Inferior parietal cortex (tissue), 1 donor: ENCODE data around the gene NEDD4.
"Not testable (repeated sequence)": the region's sequence is repeated elsewhere in the genome, so short reads cannot be mapped to it uniquely, and the experiment has no call there.

Experiments
- DNase-seq: peaks from one replicate; pipeline ENCODE4 v3.0.0-alpha.2; 2016; ENCODE audit errors: extremely low spot score

NEDD4 gene

GRCh38 chr15:55959744-55960447 lies 33.5 kb downstream of the NEDD4 start:
- no peak for DNase-seq

GRCh38 chr15:55958349-55958748 lies 35.1 kb downstream of the NEDD4 start:
- no peak for DNase-seq

DNA sequence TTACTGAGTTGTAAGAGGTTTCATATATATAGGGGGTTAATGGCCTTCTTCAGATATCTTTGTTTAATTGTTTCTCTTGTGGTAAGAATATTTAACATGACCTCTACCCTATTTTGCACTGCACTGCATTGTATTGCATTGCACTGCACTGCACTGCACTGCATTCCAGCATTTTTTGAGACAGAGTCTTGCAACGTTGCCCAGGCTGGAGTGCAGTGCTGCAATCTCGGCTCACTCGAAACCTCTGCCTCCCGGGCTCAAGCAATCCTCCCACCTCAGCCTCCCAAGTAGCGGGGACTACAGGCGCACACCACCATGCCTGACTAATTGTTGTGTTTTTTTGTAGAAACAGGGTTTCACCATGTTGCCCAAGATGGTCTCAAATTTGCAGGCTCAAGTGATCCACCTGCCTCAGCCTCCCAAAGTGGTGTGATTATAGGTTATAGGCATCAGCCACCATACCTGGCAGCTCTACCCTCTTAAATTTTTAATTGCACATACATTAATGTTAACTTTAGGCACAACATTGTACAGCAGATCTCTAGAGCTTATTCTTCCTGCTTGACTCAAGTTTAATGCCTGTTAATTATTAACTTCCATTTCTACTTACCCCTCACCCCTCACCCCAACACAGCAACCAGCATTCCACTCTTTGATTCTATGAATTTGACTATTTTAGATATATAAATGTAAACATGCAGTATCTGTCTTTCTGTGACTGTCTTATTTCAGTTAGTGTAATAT lies 38.4 kb downstream of the NEDD4 start:
- no peak for DNase-seq

GRCh38 chr15:55952501-55953274 lies 40.7 kb downstream of the NEDD4 start:
- not testable (repeated sequence) for DNase-seq

GRCh38 chr15:55944606-55945005 lies 48.8 kb downstream of the NEDD4 start:
- DNase-seq = not testable (repeated sequence)

DNA sequence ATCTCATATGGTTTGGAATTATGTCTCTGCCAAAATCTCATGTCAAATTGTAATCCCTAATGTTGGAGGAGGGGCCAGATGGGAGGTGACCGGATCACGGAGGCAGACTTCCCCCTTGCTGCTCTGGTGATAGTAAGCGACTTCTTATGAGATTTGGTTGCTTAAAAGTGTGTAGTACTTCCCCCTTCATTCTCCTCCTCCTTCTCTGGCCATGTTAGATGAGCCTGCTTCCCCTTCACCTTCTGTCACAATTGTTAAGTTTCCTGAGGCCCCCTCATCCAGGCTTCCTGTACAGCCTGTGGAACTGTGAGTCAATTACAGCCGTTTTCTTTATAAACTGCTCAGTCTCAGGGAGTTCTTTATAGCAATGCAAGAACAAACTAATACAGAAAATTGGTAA lies 51.1 kb downstream of the NEDD4 start:
- no peak for DNase-seq

GRCh38 chr15:55937040-55937439 lies 56.4 kb downstream of the NEDD4 start:
- no peak for DNase-seq

DNA sequence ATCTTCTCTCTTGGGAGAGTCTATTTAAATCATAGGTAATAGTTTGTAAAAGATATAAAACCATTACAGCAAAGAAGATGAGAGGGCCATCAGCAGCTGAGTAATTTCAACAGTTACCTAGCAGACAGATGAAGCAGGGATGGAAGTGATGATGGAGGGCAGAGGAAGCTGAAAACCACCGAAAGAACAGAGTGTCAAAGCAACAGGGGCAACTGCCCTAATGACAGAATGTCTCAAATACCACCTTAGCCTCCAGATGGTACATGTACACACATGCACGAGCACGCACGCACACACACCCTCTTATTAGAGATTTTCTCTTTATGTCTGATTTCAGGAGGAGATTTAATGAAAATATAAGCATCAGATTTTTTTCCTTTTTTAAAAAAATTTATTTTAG lies 64.5 kb downstream of the NEDD4 start:
- DNase-seq = no peak

DNA sequence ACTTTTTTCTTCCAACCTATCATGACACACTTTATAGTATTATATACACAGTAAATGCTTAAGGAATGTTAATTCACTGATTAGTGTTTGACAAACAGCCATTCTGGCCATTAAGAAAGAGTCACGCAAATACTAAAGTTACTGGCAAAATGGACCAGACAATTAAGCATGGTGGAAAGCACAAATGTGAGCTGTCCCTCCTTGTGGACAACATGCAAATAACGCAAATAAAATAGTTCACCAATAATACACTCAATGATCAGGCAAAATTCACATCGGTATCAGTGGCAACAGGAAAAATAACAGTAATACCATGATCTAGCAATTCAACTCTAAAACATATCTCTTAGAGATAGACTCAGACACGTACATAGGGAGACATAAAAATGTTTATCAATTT lies 71.7 kb downstream of the NEDD4 start:
- DNase-seq = no peak

DNA sequence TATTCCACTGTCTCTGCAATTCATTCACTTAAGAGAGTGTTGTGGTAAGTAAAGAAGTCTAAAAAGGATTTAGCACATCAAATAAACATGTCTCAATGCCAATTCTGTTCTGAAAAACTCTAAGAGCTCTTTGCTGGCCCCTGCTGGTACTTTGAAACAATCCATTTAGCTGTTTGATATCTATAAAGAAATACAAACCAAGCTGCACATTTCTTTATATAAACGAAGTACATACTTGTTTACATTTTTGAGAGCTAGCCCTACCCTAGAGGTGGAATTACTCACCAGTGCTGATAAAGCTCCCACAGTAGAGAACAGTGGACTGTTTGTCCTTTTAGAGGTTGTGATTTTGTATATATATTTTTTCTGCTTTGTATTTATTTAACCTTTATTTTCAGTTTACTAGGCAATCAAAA lies 75.5 kb downstream of the NEDD4 start:
- peak; percentile 62 for DNase-seq

- no peak for DNase-seq
Observed at GRCh38 chr15:55916666-55917409, 76.6 kb downstream of the NEDD4 start.

- DNase-seq = no peak
Observed at GRCh38 chr15:55915876-55916567, 77.4 kb downstream of the NEDD4 start.

- no peak for DNase-seq
Observed at GRCh38 chr15:55915221-55915620, 78.2 kb downstream of the NEDD4 start.

- no peak for DNase-seq
Observed at GRCh38 chr15:55914446-55914845, 79.0 kb downstream of the NEDD4 start.

DNA sequence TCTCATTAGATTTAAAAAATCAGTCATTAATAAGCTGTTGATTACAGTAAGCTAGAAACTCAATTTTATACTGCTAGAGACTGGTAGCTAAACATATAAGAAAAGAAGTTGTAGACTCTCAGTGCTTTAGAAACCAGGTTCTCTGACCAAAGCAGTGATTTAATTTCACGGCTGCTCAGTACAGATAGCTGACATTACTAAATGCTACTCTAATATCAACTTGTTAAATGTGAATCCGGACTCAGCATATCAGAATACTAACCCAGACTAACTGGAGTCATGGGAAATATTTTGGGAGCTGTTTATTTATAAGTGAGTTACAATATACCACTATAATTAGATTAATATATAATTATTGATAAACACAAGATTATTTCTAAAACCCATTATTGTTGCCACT lies 80.4 kb downstream of the NEDD4 start:
- DNase-seq = no peak

- DNase-seq = no peak
Observed at GRCh38 chr15:55909036-55909811, 84.2 kb downstream of the NEDD4 start.

- no peak for DNase-seq
Observed at GRCh38 chr15:55907797-55908196, 85.6 kb downstream of the NEDD4 start.

DNA sequence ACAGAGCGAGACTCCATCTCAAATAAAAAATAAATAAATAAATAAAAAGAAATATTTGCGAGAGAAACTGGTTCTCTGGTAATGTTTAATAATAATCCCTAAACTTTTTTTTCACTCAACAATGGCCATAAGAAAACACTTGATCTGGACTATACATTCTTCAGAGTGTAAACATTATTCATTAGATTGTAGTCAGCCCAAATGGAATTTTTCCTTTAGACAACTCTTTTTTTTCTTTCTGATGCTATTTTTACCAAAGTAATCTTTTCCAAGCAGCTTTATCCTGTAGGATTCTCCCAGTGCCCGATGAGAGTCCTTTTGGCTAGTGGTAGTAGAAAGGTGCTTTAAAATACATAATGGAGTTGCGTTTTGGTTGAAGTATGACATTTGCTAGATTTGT lies 90.4 kb downstream of the NEDD4 start:
- DNase-seq = no peak

DNA sequence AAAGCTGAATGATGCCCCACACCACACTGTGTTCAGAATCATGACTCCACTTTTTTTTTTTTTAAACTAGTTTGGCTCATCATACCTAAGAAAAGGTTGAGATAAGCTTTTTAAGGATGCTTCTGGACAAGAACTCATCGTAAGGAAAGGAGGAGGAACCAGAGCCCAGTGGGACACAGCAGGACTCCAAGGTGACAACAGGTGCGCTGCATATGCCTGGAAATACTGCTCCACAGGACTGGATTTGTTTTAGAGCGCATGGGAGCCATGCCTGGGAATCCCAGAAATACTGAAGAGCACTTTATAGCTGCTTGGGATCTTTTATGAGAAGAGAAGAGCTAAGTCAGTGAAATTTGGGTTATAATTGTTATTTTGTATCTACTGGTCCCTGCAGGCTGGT lies 93.4 kb downstream of the NEDD4 start:
- no peak for DNase-seq

GRCh38 chr15:55899537-55899936 lies 93.9 kb downstream of the NEDD4 start:
- DNase-seq = no peak
